Central memory CD4-positive, alpha-beta T cell (primary cell): Measurements from ENCODE around the gene PCBD2.
"Not testable (repeated sequence)": the region's sequence is repeated elsewhere in the genome, so short reads cannot be mapped to it uniquely, and the experiment has no call there.

ENCODE experiments used
- DNase-seq: peaks from one replicate; pipeline ENCODE4 v3.0.0; 2022

The PCBD2 gene

GRCh38 chr5:134964359-134965270, 59.7 kb downstream of the PCBD2 start:
- peak; percentile 63 for DNase-seq

- DNase-seq, result no peak
Measured at GRCh38 chr5:134965271-134965825, 60.4 kb downstream of the PCBD2 start.

- no peak for DNase-seq
Measured at GRCh38 chr5:134967607-134968006, 62.7 kb downstream of the PCBD2 start, which contains the start of gene CATSPER3. Gene CATSPER3 (plus strand): TSS chr5:134967907. CDS start chr5:134967992, 85 bp downstream.

GRCh38 chr5:134968055-134968454, 63.1 kb downstream of the PCBD2 start:
- no peak for DNase-seq

GRCh38 chr5:134969166-134969565, 64.2 kb downstream of the PCBD2 start:
- DNase-seq, result no peak

- DNase-seq, result no peak
Measured at GRCh38 chr5:134975078-134975715, 70.3 kb downstream of the PCBD2 start.

- no peak for DNase-seq
Measured at GRCh38 chr5:134975843-134976242, 70.9 kb downstream of the PCBD2 start.

- no peak for DNase-seq
Measured at GRCh38 chr5:134976841-134977240, 71.9 kb downstream of the PCBD2 start.

GRCh38 chr5:134979416-134979815, 74.5 kb downstream of the PCBD2 start:
- DNase-seq, result no peak

- no peak for DNase-seq
Measured at GRCh38 chr5:134982230-134982629, 77.3 kb downstream of the PCBD2 start.

GRCh38 chr5:134989266-134989830, 84.4 kb downstream of the PCBD2 start:
- DNase-seq, result no peak

- DNase-seq, result not testable (repeated sequence)
Measured at GRCh38 chr5:134990183-134990582, 85.3 kb downstream of the PCBD2 start.

- DNase-seq, result no peak
Measured at GRCh38 chr5:134992148-134992547, 87.2 kb downstream of the PCBD2 start.

GRCh38 chr5:134993161-134993560, 88.2 kb downstream of the PCBD2 start:
- no peak for DNase-seq

GRCh38 chr5:134994560-134995156, 89.7 kb downstream of the PCBD2 start:
- DNase-seq, result no peak

- DNase-seq, result no peak
Measured at GRCh38 chr5:134995850-134996402, 91.0 kb downstream of the PCBD2 start.

- no peak for DNase-seq
Measured at GRCh38 chr5:134997015-134997414, 92.1 kb downstream of the PCBD2 start.

- DNase-seq, result not testable (repeated sequence)
Measured at GRCh38 chr5:134998068-134998467, 93.1 kb downstream of the PCBD2 start.

- DNase-seq, result no peak
Measured at GRCh38 chr5:135004376-135004775, 99.4 kb downstream of the PCBD2 start.

GRCh38 chr5:135005076-135005475, 100.1 kb downstream of the PCBD2 start:
- DNase-seq, result no peak

- DNase-seq, result no peak
Measured at GRCh38 chr5:135007305-135007704, 102.4 kb downstream of the PCBD2 start.

GRCh38 chr5:135007749-135008363, 102.9 kb downstream of the PCBD2 start:
- no peak for DNase-seq
